NCI-H1694 treated with DMSO at 0.1 percent for 48 hours (cell line): ENCODE measurements around the gene VAC14.
"Not testable (repeated sequence)": the region's sequence is repeated elsewhere in the genome, so short reads cannot be mapped to it uniquely, and the experiment has no call there.

ENCODE experiments used
- DNase-seq: peaks from one replicate; lab custom pipeline; 2025; lab: John Stamatoyannopoulos, UW

VAC14 gene

DNA sequence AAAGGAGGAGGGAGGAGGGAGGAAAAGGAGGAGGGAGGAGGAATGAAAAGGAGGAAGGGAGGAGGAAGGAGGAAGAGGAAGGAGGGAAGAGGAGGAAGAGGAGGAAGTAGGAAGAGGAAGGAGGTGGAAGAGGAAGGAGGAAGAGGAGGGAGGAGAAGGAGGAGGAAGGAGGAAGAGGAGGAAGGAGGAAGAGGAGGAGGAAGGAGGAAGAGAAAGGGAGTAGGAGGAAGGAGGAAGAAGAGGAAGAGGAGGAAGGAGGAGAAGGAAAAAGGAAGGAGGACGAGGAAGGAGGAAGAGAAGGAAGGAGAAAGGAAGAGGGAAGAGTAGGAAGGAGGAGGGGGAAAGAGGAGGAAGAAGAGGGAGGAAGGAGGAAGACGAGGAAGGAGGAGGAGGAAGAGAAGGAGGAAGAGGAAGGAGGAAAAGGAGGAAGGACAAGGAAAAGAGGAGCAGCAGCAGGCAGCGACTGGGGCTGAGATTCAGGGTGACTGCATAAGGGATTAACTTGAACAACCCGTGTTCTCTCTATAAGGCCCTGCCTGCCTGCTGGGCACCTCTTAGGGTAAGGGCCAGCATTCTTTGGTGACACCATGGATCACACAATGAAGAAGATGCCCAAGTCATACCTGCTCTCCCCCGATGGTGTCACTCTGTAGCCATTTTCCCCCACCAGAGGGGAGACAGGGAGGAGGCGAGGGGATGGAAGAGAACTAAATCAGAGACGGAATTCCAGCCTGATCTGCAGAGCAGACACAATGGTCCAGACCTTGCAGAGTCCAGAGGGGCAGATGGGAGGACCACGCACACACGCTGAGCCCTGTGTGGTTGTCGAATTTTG is 156.0 kb downstream of the VAC14 start:
- DNase-seq, result no peak

DNA sequence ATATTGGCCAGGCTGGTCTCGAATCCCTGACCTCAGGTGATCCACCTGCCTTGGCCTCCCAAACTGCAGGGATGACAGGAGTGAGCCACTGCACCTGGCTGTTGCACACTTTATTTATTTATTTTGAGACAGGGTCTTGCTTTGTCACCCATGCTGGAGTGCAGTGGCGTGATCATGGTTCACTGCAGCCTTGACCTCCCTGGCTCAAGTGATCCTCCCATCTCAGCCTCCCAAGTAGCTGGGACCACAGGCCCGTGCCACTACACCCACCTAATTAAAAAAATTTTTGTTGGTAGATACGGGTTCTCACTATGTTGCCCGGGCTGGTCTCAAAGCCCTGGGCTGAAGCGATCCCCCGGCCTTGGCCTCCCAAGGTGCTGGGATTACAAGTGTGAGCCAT is 157.7 kb downstream of the VAC14 start:
- DNase-seq, result not testable (repeated sequence)

DNA sequence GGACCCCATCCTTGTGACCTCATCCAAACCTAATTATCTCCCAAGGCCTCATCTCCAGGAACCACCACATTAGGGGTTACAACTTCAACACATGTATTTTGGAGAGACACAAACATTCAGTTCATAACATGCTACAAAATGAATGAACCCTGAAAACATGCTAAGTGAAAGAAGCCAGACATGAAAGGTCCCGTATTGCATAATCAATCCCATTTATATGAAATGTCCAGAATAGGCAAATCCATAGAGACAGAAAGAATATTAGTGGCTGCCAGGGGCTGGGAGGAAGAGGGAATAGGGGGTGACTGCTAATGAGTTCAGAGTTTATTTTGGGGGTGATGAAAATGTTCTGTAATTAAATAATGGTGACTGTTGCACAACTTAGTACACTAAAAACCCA is 158.3 kb downstream of the VAC14 start:
- DNase-seq, result no peak

DNA sequence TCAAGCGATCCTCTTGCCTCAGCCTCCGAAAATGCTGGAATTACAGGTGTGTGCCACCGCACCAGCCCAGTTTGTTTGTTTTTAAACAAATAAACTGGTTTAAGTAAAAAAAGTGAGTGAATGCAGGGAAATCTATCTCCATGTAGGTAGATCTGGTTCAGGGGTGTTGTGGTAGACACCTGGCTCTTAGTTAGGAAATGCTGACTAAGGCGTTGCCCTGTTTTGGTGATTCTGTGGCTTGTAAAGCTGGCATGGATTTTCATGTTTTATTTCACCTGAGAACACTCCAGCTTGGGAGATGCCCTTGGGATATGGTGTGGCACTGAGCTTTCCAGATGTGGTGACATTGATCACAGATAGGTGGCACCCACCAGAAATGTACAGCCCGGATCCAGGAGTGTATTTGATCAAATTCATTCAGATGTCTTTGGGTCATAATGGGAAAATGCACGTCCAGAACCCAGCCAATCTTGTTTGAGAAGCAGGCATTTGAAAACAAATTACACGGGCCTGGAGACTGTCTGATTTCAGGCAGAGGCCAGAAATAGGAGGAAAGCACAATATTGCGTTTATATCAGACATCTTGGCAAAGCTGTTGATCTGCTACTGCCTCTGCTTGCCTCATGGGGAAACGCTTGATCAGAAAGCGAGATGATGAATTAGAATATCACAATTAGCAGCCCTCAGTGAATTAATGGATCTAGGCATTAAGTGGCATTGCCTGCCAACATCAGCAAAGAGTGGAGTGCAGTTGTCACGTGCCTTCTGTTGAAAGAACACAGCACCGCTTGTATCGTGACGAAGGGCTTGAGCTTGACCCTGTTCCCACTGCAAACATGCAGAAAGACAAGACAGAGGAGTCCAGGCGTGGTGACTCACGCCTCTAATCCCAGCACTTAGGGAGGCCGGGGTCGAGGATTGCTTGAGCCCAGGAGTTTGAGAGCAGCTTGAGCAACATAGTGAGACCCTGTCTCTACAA is 161.9 kb downstream of the VAC14 start:
- DNase-seq, result no peak
